ENCODE data around the gene COL25A1.
"Not testable (repeated sequence)": the region's sequence is repeated elsewhere in the genome, so short reads cannot be mapped to it uniquely, and the experiment has no call there.

GRCh38 chr4:109021630-109022029 lies 280.8 kb downstream of the COL25A1 start:
- not testable (repeated sequence) for TF ChIP-seq CTCF (IDR thresholded peaks at IDR 0.05; ENCODE audit: low read depth, low read length); EZH2phosphoT487 (IDR thresholded peaks at IDR 0.05; ENCODE audit: low read depth)
